NCI-H1092 (cell line): ENCODE data around the gene MYRFL.
"Not testable (repeated sequence)": the region's sequence is repeated elsewhere in the genome, so short reads cannot be mapped to it uniquely, and the experiment has no call there.

Experiments used
- DNase-seq: peaks from one replicate; lab custom pipeline; 2025; lab: John Stamatoyannopoulos, UW

Gene MYRFL

DNA sequence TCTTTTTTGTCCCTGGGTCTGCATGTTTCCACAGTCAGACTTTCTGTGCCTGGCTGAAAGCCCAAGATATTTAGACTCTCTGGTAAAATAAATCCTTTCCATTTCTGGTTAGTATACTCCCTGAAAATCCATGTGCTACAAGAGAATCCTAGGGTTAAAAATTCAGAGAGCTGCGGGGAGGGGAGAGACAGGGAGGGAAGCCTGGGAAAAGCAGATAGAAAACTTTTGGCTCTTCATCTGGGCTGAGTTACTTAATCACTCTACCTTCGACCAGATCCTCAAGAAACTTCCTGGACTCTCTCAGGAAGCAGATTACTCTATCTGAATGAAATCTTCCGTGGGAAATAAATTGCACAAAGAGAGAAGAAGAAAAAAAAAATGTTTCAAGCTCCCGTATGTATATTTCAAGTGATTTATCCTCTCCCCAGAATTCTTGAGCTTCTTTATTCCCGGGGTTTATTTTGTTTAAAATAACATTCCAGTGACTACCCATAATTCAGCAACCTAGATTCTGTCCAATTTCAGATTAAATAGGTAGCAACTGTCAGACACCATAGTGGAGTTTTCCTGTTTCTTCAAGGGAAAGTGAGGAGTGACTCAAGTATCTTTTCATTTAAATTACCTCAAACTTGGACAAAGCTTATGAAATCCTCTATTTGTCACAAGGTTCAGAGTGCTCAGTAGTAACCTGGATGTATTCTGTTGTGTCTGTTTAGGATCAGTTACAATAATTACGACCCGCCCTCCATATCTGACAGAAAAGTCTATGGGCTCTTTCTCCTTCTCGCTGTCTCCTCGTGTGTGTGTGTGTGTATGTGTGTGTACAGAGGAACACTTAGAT is 163.7 kb downstream of the MYRFL start:
- no peak for DNase-seq

- DNase-seq: no peak
These were observed 166.8 kb downstream of the MYRFL start for GRCh38 chr12:69991690-69992288.

DNA sequence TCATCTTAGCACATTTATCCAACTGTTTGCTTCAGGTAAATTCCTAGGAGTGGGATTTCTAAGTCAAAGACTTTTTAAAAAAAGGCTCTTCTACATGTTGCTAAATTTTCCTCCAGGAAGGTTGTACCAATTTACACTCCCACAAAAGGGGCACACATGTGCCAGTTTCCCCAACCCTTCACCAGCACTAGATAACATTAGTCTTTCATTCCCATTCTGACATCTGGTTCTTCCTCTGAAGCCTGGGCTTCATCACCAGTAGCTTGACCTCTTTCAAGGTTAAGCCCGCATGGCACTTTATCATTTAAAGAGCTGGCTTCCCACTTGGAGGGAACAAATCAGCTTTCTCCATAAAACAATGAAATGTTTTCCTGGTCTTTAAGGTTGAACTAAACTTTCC is 168.4 kb downstream of the MYRFL start:
- DNase-seq: no peak

DNA sequence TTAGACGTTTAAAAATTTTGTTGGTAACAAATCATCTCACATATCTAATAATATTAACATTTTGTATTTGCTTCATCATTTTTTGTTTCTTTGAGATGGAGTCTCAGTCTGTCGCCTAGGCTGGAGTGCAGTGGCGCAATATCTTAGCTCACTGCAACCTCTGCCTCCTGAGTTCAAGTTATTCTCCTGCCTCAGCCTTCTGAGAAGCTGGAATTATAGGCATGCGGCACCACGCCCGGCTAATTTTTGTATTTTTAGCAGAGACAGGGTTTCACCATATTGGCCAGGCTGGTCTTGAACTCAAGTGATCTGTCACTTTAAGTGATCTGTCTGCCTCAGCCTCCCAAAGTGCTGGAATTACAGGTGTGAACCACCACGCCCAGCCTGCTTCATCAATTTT is 169.1 kb downstream of the MYRFL start:
- not testable (repeated sequence) for DNase-seq

GRCh38 chr12:69994724-69995173 is 169.7 kb downstream of the MYRFL start:
- DNase-seq: no peak

DNA sequence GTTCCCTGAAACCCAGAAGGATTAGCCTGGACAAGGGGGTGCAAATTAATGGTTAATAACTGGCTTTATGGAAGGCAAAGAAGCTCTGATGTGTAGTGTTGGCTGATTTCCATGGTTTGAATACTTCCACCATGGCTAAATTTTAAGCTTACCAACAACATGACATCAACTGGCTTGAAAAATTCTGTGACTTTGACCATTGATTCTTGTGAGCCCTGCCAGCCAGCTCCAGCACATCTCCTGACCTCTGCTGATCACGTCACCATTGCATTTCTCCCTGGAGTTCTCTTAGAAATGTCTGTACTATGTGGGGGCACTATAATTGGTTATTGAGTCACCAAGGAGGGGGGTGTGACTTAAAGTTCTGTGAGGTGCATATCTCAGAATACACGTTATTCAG is 171.2 kb downstream of the MYRFL start:
- DNase-seq: no peak

DNA sequence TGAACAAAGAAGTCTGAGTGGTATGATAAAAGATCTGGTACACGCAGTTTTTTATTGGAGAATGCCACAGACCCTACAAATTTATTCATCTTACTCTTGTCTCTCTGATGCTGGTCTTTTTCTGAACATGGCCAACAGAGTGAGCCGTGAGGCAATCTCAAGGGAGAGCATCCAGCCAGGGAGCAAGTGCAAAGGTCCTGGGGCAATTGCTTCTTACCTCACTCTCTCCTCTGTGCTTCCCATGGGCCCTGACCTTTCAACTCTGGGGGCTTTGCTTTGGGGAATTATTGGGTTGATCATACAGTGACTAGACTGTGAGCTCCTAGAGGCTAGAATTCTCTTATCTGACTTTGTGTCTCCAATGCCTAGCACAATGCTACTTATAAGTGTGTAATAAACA is 171.7 kb downstream of the MYRFL start:
- DNase-seq: no peak

- DNase-seq: no peak
These were observed 173.0 kb downstream of the MYRFL start for GRCh38 chr12:69998011-69998410.

GRCh38 chr12:69998922-69999321 is 173.9 kb downstream of the MYRFL start:
- no peak for DNase-seq

DNA sequence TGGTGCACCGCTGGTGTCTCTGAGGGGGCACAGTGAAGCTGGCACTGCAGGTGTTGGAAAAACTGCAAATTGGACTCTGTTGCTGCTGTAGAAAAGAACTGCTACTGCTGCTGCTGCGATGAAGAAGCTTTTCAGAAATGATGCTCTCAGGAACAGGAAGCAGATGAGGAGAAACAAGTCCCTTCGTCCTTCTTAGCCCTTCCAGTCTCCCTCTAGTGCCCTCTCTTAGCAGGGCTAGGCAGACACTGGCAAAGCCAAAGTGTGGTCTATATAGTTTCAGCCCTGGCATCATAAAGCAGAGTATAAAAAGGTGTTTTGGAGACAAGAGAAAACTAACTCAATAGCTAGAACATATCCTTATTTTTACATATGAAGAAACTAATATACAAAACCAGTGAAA is 174.5 kb downstream of the MYRFL start:
- DNase-seq: no peak

- no peak for DNase-seq
These were observed 177.3 kb downstream of the MYRFL start for GRCh38 chr12:70002097-70002911.

DNA sequence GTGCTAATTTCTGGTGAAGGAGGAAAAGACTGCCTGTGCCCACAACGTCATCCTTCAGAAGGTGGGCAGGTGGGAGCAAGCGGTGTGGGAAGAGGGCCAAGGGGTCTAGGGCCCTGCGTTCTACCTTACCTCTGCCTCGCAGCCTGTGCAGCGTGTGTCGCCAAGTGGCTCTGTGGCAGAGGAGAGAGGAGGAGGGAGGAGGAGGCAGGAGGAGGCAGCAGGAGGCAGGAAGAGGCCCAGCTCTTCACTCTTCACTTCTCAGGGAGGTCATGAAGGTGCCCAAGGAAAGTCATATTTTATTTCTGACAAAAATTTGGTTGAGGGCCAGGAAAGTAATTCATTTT is 177.9 kb downstream of the MYRFL start:
- no peak for DNase-seq

GRCh38 chr12:70005864-70006618 is 181.0 kb downstream of the MYRFL start:
- DNase-seq: no peak

DNA sequence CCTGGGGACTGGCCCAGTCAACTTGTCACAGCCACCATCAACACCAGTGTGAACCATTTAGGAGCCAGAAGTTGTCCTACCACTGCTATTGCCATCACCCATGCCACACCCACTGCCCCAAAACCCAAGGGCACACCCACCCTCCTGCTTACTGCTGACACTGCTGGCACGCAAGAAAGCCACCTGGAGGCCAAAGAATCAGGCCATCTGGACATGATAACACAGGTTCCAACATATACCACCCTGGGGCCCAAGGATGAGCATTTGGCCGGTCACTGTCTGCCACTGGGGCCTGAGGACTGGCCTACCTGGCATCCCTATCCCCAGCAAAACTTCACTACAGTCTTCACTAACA is 181.6 kb downstream of the MYRFL start:
- no peak for DNase-seq

- no peak for DNase-seq
These were observed 182.7 kb downstream of the MYRFL start for GRCh38 chr12:70007687-70008086.
